SK-N-SH (cell line): ENCODE data around the gene MED31.

Experiments used
- EP300 ChIP-seq, 2 experiments: IDR thresholded peaks; 2 replicates each; pipeline versions ENCODE4 v1.4.0 to v1.6.1; 2012; ENCODE audit warnings: borderline replicate concordance in 1 of 2, low read depth in 1 of 2, low read length in 1 of 2
- EZH2phosphoT487 ChIP-seq: fragments of 200-600 bp; sonication (generic); IDR thresholded peaks from 2 replicates; pipeline ENCODE4 v1.6.1; 2017; ENCODE audit warnings: low read depth, mixed run types, mild to moderate bottlenecking, antibody characterized with exemption, moderate library complexity, borderline replicate concordance
- POLR2AphosphoS5 ChIP-seq: IDR thresholded peaks from 2 replicates; pipeline ENCODE4 v1.6.1; 2012; ENCODE audit warnings: low read depth, low read length
- TF ChIP-seq, protein P1 (sequence below): fragments of 200-600 bp; sonication (generic); IDR thresholded peaks from 2 replicates; pipeline ENCODE4 v1.6.1; 2017; ENCODE audit warnings: antibody characterized with exemption, mild to moderate bottlenecking, moderate library complexity

DNA sequence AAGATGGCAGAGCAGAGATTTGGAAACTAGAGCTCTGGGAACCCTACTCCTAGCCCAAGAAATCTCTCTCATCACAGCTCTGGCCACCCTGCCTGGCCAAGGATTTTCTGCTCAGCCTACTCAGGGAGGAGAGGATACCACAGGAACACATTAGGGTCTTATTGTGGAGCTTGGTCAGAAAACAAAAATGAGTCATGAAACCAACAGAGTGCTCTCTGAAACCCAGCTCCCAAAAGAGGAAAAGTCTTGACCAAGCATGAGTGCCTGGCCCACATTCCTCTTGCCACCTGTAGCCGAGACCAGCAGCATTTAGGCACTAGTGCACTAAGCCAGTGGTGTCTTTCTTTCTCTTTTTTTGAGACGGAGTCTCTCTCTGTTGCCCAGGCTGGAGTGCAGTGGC is 43.6 kb upstream of the MED31 start:
- TF ChIP-seq EZH2phosphoT487, result no peak
- TF ChIP-seq POLR2AphosphoS5, result no peak
- no peak for TF ChIP-seq EP300 (IDR thresholded peaks at IDR 0.05; ENCODE audit: borderline replicate concordance in 1 of 2, low read depth in 1 of 2, low read length in 1 of 2)
- TF ChIP-seq, protein P1, sequence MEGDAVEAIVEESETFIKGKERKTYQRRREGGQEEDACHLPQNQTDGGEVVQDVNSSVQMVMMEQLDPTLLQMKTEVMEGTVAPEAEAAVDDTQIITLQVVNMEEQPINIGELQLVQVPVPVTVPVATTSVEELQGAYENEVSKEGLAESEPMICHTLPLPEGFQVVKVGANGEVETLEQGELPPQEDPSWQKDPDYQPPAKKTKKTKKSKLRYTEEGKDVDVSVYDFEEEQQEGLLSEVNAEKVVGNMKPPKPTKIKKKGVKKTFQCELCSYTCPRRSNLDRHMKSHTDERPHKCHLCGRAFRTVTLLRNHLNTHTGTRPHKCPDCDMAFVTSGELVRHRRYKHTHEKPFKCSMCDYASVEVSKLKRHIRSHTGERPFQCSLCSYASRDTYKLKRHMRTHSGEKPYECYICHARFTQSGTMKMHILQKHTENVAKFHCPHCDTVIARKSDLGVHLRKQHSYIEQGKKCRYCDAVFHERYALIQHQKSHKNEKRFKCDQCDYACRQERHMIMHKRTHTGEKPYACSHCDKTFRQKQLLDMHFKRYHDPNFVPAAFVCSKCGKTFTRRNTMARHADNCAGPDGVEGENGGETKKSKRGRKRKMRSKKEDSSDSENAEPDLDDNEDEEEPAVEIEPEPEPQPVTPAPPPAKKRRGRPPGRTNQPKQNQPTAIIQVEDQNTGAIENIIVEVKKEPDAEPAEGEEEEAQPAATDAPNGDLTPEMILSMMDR, result no peak
